ENCODE data around the gene TMEM178A.
"Not testable (repeated sequence)": the region's sequence is repeated elsewhere in the genome, so short reads cannot be mapped to it uniquely, and the experiment has no call there.

TMEM178A gene

DNA sequence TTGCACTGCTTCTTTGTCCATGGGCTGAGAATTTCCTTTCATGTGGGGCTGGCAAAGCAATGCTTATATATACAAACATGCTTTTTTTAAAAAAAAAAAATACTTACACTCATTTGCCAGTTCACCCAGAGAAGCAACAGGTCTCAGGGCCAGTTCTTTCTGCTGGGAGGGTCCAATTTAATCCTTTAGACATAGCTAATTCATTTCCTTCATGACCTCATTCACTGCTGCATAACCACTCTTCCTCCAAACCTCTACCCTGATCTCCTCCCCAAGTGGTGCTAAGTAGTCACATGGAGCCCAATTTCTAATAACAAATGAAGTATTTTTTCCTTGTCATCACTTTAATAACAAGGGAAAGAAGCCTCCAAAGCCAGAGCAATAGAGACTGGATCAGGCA is 17.1 kb upstream of the TMEM178A start:
- DNase-seq (ENCODE audit: low read depth): no peak

DNA sequence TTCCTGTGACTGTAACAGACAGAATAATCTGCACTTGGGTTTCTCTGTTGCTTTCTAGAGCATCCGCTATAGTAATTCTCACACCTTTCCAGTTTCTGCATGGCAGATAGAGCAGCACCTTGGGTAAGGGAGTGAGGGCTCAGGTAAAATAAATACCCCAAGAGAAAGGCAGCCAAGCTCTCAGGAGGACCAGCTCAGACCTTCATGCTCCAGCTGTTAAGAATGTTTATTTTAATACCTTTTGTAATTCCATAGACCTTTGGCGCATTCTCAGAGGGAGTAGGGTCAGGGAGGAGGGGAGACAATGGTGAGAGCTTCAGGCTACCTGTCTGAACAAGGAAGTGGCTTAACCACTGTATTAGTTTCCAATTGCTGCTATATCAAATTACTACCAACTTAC is 16.2 kb upstream of the TMEM178A start:
- no peak for DNase-seq (ENCODE audit: low read depth)

DNA sequence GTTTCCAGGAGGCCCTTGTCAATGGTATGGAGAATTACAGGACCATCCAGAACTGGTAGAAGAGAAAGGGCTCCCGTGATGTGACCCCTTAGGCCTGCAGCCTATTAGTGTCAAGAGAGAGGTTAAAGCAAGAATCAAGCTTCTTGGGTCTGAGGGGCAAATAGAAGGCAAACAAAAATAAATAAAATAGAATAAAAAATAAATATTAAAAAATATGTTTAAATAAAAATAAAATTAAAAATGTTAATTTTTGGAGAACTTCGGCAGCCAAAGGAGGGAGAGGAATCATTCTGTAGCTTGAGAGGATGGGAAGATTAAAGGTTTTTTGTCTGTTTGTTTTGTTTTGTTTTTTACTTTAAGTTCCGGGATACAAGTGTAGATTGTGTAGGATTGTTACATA is 15.2 kb upstream of the TMEM178A start:
- DNase-seq (ENCODE audit: low read depth): no peak

DNA sequence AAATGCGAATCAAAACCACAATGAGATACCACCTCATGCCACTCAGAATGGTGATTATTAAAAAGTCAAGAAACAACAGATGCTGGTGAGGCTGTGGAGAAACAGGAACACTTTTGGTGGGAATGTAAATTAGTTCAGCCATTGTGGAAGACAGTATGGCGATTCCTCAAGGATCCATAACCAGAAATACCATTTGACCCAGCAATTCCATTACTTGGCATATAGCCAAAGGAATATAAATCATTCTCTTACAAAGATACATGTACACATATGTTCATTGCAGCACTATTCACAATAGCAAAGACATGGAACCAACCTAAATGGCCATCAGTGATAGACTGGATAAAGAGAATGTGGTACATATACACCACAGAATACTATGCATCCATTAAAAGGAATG is 9.5 kb upstream of the TMEM178A start:
- DNase-seq (ENCODE audit: low read depth): not testable (repeated sequence)

DNA sequence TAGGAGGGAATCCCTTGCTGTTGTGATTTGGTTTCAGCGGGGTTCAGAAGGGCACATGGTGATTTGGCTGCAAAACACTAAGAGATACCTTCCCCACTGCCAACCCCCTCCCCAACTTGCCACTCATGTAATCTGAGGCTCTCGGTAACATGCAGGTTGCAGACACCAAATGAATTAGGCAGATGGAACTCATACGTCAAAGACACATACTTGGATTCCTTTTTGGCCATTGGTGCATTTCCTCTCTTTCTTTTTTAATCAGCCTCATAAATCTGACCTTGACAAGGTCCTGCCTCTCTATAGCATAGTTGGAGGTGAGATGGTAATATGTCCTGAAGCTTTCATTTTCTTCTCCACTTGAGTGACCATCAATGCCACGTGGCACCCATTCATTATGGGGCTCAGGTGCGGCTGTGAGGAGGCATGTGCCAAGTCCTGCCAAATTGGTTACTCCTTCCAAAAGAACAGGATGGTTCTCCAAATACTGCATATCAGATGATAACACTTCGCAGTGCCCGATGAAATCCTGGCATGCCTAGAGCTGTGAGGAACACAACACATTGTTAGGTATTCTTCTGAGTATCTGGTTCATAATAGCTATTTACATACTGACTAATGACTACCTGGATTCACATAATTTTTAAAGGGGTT is 8.3 kb upstream of the TMEM178A start:
- no peak for DNase-seq (ENCODE audit: low read depth)

DNA sequence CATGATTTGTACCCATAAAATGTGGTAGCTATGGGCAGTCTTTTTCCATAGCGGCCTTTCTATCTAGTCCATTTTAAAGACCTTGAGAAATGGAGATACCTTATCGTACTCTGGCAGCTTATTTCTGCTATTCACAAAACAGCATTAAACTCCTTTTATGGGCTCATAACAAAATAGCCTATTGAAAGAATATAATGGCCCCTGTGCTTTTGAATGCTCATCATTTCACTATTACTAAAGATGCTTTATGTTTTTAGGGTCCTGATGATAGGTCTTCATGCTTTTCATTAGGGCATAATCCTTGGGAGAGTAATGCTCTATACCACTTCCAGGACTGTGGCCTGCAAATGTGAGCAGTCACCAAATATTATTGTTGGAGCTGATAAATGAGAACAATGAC is 7.3 kb upstream of the TMEM178A start:
- no peak for DNase-seq (ENCODE audit: low read depth)

DNA sequence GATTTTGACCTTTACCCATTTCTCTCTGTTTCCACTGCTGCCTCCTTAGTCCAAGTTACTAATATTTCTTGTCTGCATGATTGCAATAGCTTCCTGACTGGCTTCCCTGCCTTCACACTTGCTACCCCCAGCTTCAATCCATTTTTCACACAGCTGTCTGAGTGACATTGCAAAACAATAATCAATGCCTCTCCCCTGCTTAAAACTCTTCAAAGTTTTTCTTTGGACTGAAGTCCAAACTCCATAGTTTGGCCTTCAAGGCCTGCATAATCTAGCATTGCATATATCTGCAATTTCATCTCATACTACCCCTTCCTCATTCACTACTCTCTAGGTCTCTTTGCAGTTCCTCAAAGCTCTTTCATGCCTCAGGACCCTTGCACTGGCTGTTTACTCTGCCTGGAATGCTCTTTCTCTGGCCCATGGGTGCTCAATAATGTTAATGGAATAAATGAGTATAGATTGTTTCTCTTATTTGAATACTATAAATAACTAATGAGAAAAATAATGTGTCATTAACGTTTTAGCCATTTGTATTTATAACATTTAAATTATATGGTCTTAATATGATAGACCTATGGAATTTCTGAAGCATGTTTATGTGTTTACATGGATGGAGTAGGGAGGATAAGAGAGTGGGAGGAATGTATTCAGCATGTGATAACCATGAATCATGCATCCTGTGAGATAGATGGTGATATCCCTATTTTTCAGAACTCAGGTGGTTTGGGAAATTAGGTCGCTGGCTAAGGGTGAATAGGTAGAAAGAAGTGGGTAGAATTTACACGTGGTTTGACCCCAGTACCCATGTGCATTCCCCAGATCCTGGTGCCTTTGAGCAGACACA is 5.7 kb upstream of the TMEM178A start:
- no peak for DNase-seq (ENCODE audit: low read depth)

DNA sequence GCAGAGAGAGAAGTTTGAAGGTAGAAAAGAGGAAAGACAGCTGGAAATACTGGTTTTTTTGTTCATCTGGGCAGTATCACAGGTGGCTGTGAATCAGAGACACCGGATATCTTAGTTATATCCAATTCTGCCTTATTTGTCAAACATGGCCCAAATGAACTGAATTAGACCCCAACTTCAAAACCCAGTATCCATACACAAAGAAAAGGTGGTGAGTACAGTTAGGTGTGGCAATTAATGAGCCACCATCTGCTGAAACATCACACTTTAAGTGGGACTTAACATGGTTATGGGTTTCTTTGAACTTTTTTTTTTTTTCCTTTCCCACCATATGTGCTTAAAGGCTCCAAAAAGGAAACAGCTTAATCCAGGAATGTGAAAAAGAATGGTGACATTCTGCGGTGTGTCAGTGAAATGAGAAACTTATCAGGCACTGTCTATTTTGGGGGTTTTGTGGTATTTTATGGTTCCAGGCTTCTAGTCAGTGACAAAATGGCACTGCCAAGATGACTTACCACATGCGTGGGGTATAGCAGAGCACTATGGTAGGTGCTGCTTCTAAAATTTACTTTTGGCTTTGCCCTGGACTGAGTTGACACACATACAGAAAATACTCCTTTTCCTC is 5.0 kb upstream of the TMEM178A start:
- no peak for DNase-seq (ENCODE audit: low read depth)

DNA sequence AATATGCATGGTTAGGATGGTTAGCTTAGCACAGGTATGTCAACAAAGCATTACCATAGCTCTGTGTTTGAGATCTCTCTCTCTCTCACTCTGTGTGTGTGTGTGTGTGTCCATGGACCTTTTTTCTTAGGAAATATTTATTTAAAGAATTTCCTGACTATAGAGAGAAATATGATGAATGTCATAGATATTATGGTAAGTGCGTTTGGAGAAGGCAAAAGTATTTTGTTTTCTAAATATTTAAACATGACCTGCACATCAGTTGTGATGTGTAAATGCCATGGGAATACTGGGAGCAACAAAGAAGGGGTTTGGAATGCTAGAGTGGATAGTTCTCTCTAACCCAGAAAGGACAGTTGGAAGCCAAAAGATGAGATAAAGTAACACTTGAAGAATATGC is 3.9 kb upstream of the TMEM178A start:
- DNase-seq (ENCODE audit: low read depth): no peak

DNA sequence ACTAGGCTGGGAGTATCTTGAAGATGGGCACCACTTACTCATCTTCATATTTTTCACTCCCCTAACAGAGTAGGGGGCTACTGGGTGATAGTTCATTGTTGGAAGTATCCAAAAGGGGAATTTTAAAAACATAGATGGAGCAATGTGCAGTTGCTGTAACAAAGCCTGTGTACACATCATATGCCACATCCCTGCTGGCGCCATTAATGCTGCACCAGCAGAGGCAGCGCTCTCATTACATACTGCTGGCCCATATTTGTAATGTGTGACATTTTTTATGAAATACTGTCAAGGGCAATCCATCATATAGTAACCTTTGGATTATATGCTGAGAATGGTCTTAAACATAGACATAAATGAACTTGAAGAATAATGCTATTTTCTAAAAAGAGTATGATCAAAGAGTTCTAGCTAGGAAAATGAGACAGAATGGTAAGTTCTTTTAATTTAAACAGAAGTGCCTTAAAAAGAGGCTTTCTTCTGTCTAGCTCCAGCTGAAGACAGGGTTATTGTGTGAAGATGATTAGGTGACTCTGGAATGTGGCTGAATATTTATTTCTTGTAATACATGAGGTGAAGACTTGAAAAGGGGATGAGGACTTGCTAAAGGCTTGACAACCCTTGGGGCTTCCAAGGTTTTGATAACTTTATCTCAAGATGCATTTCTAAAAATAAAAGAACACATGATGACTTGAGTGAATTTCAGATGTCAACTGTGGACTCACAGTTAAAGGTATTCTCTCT is 2.4 kb upstream of the TMEM178A start:
- DNase-seq (ENCODE audit: low read depth): no peak

DNA sequence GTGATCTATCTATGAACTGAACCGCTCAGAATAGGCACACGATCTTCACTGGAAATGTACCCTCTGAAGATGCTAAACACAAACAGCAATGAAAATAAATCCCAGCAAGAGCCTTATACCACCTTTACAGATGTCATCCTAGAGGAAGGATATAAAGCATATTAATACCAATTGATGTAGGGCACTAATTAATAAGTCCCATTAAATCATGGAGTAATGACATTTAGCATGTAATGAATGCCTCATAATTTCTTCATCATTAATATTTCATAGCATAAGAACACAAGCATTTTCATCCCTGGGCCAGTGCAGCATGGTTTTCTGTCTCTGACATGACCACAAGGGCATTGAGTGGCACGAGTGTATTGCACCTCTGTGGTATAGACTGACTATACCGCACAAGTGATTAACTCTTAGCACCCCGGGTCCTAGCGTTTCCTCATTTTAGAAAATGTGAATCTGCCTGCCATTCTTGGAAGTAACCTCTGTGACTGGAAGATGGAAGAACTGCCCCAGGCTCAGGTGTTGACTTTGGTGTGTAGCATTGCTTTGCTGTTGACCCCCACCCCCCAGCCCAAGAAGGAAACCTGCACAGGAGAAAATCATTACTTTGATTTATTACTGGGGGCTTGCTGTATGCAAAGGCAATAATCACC is 1.4 kb upstream of the TMEM178A start:
- no peak for DNase-seq (ENCODE audit: low read depth)

DNA sequence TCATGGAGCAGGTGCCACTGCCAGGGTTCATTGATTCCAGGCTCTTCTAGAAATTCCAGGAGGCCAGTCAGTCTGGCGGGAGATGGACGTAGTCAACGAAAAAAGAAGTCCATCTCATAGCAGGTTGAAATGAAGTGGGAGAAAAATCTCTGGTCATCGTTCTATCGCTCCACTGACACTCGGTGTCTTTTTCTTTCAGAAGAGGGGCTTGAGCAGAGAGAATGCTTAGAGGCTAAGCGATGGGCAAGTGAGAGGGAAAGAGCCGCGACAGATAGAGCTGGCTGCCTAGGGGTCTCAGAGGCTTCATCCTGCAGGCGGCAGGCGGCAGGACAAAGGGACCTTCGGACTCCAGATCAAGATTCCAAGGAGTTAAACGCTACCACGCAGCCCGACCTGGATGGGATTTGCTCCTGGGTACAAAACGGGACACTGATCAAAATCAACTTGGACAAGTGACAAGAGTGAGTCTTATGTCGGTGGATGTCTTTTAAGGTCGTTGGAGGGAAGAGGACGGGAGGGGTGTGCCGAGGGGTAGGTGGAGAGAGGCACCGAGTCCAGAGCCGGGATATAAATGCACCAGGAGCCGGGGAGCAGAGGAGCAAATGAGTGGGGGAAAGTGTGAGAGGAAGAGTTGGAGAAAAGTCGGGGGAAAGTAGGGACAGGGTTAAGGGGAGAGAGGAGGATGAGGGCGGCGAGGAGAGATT is 677 bp upstream of the TMEM178A start:
- DNase-seq (ENCODE audit: low read depth): no peak

DNA sequence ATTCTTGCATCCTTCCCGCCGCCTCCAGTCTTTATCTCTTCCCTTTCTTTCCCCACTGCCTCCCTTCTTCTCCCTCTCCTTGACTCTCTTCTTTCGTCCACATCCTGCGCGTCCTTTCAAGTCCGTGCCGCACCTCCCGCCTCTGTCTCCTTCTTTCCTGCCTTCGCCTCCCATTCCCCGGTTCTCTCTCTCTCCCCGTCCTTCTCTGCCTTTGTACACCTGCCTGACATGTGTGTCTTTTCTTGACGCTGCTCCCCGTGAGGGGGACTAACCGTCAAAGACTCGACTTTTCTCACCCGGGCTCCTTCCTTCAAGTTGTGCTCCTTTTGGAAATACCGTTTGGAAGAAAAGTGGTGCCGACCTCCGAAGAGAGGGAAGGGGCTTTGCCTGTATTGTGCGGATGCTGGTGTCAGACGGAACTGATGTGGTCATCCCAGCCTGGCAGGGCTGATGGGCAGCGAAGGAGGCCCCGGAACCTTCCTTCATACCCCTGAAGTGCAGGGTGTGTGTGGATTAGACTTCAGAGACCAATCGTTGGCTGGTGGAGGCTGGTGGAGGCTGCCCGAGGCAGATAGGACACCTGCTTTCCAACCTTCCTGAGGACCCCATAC is 879 bp downstream of the TMEM178A start:
- DNase-seq (ENCODE audit: low read depth): no peak

DNA sequence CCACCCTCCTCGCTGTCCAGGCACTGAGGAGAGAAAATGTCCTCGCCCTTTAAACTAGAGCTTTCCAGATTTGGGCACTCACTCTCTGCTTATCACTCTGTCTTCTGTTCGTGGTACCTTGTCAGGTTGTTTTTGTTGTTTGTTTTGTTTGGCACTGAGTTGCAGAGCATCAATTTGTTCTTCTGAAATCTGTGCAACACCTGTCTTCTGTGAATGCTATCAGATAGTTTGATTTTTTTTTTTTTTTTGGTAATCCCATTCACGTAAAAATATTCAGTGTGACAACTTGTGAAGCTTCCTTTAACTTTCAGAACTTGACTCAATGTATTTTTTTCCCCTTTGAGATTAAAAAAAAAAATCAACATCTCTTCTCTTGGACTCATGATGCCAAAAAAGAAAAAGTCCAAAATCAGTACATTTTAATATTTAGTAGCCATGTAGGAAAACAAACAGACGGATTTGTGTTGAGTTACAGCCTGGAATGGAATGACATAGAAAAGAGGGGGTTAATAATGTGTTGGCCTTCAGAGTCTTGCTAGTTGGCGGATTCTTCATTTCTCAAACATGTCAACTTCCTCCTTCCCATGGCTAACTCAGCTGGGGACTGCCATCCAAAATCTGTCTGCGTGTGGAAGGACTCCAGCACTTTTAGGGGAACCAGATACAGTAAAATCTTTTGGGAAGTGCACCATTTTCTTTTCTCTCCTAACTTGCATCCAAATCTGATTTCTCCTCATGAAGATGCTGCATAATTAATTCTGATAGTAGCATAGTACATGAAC is 1.6 kb downstream of the TMEM178A start:
- DNase-seq (ENCODE audit: low read depth): no peak

DNA sequence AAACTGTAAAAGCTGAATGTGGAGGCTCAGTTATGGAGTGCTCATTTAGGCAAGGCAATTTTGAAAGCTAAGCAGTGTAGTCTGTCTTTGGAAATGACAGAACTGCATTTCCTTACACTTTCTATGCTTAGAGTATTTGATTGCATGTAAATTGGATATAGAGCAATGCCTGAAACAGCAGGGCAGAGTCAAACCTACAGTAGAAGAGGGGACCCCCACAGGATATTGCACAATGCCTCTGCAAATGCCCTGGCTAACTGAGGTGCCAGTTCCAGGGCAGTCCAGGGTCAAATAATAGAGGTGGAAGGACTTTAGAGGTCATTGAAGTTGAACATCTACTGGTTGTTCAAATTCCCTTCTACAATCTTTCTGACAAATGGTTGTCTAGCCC is 2.2 kb downstream of the TMEM178A start:
- no peak for DNase-seq (ENCODE audit: low read depth)

DNA sequence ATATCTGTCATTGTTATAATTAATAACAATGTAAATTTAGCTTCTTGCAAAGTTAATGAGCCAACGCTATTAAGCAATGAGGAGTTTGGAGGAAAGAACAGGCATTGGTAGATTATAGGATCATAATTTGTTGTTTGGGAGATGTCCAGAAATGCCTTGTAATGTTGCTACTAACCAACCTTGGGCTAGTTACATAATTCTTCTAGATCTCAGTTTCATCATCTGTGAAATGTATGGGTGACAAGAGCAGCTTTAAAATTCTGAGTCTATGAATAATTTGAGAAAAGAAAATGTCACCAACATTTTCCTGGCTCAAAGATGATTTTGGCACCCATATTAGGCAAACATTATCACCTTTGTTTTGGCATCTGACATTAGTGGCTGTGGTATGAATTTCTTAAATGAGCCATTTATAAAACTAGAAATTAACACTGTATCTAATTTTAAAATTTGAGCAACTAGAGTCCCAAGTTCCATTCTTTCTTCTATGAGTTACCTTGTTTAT is 2.9 kb downstream of the TMEM178A start:
- DNase-seq (ENCODE audit: low read depth): no peak

DNA sequence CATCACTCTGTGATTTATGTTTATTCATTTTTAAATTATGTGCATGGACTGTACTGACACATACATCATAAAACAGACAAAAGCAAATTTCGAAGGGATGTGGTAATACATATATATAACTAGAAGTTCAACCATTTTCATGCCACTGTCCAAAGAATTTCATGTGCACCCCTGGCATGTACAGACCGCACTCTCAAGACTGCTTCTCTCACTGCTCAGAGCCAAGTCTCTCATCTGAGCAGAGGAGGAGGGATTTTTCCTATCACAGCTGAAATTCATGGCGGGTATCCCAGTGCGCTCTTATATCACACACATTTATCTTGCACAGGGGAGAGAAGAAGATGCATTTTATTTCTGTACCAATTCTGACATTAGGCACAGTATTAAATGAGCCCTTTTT is 5.9 kb downstream of the TMEM178A start:
- no peak for DNase-seq (ENCODE audit: low read depth)

DNA sequence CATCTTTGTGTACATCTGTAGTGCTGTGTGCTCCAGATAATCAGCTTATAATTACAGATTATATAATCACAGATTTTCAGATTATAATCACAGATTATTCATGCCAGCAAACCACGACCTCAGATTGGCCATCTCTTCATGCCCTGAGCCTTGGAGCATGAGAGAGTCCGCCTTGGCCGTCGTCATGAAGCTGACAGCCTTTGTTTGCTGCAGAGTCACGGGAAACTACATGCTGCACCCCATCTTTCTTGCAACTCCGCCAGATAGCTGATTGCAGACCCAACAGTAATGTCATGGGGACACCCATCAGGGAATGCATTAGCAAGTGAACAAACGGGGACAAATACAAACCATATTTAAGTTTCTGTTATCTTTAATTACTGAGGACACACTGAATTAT is 7.3 kb downstream of the TMEM178A start:
- DNase-seq (ENCODE audit: low read depth): no peak

DNA sequence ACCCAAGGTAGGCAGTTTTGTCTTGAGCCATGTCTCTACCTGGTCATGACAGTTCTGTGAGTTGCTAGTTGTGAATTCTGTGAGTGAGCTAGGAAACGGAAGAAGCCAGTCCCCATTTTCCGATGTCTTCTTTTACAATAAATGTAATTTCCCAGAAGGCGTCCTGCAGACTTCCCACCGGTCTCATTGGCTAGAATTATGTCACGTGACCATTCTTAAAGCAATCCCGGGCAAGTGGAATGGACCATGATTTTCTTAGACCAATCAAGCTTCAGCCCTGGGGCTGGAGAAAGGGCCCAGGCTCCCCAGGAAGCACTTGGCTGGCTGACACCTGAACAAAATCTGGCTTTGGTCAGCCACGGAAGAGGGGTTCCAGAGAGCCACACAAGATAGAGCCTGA is 10.6 kb downstream of the TMEM178A start:
- DNase-seq (ENCODE audit: low read depth): no peak

DNA sequence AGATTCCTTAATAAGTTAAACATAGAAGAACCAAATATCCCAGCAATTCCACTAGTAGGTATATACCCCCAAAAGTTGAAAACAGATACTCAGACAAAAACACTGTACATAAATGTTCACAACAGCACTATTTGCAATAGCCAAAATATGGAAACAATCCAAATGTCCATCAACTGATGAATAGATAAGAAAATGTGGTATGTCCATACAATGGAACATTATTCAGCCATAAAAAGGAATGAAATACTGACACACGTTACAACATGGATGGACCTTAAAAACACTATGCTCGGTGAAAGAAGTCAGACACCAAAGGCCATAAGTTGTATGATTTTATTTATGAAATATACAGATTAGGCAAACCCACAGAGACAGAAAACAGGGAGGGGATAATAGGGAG is 12.5 kb downstream of the TMEM178A start:
- no peak for DNase-seq (ENCODE audit: low read depth)
